Mammary epithelial cell (primary cell): ENCODE measurements around the gene PFKFB3.

Experiments
- EZH2 ChIP-seq: IDR thresholded peaks from 2 replicates; pipeline ENCODE4 v1.6.1; 2012; ENCODE audit warnings: low read length, inconsistent platforms, borderline replicate concordance
- TF ChIP-seq, protein P1 (sequence below), 2 donors: IDR thresholded peaks in 1 of 2; conservative IDR thresholded peaks in 1 of 2; 2 replicates each; pipeline ENCODE4 v1.5.1; 2011 to 2012; ENCODE audit warnings: inconsistent platforms in 2 of 2, low read length in 2 of 2, mild to moderate bottlenecking in 2 of 2, control low read depth in 1 of 2, low read depth in 1 of 2; ENCODE audit not compliant: insufficient read depth in 1 of 2; ENCODE audit errors: extremely low read depth in 1 of 2

DNA sequence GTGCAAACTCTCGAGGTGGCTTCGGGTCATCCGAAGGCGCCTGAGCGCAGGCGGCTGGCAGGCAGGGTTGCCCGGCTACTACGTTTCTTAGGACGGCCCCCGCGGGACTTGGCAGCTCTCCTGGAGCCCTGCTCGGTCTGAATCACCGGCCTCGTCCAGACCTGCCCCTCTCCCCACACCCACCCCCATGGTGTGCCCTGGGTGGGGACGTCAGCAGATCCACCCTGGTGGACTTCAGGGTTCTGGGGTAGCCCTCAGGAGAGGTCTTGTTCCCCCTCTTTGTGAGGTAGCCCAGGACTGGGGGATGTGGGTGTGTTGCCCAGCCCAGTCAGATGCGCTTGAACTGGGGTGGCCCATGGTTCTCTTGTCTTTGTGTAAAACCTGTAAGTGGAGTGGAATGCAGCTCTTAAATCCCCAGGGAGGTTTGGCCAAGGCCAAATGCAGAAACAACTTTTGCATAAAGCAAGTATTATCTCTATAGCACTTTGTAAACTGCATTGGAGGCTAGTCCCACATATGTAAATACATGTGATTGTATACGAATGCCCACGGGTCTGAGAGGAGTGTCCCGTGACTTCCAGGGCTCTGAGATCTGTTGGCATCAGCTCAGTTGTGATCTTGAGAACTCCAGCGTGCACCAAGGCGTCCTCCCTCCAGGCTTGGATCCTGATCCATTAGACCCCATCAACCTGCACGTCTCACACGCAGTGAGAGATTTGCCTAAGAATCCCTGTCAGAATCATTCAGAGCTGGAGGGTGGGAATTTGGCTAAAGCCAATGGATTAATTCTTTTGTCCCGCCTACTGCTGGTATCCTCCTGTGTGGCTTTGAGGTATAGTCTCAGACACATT is 1.8 kb downstream of the PFKFB3 start:
- TF ChIP-seq, protein P1, sequence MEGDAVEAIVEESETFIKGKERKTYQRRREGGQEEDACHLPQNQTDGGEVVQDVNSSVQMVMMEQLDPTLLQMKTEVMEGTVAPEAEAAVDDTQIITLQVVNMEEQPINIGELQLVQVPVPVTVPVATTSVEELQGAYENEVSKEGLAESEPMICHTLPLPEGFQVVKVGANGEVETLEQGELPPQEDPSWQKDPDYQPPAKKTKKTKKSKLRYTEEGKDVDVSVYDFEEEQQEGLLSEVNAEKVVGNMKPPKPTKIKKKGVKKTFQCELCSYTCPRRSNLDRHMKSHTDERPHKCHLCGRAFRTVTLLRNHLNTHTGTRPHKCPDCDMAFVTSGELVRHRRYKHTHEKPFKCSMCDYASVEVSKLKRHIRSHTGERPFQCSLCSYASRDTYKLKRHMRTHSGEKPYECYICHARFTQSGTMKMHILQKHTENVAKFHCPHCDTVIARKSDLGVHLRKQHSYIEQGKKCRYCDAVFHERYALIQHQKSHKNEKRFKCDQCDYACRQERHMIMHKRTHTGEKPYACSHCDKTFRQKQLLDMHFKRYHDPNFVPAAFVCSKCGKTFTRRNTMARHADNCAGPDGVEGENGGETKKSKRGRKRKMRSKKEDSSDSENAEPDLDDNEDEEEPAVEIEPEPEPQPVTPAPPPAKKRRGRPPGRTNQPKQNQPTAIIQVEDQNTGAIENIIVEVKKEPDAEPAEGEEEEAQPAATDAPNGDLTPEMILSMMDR (conservative IDR thresholded peaks at IDR 0.05 in 1 of 2, IDR thresholded peaks at IDR 0.05 in 1 of 2; ENCODE audit: extremely low read depth in 1 of 2, insufficient read depth in 1 of 2, low read depth in 1 of 2, low read length in 2 of 2) = no peak
- no peak for TF ChIP-seq EZH2
